GM12872 (cell line): ENCODE results near the gene BIRC5.

ENCODE experiments used
- CTCF ChIP-seq: IDR thresholded peaks from 3 replicates; pipeline ENCODE4 v1.5.1; 2011; ENCODE audit warnings: low read depth, mild to moderate bottlenecking, low read length, moderate library complexity; ENCODE audit not compliant: insufficient read depth

BIRC5 gene

DNA sequence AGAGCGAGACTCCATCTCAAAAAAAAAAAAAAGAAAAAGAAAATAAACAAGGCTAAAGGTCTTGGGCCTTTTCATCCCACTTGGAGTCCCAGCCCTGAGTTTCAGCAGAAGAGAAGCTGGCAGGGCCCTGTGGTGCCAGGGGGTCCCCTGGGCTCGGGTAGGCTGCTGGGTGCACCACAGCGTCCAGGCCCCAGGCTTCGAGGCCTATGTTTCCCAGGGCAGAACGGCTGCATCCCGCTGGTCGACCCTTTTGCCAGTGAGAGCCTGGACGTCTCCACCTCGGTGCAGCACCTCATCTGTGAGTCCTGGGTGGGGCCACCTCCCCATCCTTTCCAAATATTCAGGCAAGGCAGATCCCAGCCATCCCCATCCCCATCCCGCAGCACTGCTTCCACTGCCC, 19.6 kb downstream of the BIRC5 start:
- no peak for TF ChIP-seq CTCF

DNA sequence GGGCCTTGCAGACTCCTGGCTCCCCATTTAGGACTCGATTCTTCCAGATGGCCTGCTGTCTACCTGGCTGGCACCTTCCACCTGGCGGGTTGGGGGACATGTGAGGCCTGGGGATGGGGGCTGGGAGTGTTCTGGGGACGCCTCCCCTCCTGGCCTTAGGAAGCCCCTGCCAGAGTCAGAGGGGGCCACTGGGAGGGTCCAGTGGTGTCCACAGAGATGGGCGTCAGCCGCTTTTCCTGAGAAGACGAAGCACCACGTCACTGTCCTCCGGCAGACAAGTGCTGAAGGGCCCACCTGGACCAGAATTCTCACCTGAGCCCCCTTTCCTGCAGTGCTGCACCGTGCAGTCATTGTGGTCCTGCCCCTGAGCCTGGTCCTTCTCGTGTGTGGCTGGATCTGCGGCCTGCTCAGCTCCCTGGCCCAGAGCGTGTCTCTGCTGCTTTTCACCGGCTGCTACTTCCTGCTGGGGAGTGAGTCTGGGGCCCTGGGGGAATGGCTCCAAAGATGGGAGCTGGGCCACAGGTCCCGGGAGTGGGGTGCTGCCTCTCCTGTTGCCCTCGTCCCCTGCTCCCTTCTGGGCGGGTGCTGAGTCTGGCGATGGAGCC, 20.3 kb downstream of the BIRC5 start:
- TF ChIP-seq CTCF = no peak

DNA sequence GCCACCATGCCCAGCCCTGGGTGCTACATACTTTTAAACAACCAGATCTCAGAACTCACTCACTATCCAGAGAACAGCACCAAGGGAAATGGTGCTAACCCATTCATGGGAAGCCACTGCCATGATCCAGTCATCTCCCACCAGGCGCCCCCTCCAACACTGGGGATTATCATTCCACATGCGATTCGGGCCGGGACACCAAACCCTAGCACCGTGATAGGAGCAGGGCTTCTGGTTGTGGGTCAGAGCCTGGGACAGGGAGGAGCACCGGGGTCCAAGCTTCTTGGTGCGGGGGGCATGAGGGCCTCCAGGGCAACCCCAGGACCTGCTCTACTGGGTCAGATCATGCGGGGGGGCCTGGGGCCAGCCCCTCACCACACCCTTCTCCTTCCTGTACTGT, 21.8 kb downstream of the BIRC5 start:
- TF ChIP-seq CTCF = no peak

- TF ChIP-seq CTCF = no peak
Measured at GRCh38 chr17:78236362-78237127, 22.5 kb downstream of the BIRC5 start.

- TF ChIP-seq CTCF = no peak
Measured at GRCh38 chr17:78237401-78238012, 23.5 kb downstream of the BIRC5 start.

- TF ChIP-seq CTCF = no peak
Measured at GRCh38 chr17:78238823-78239488, 24.9 kb downstream of the BIRC5 start.

DNA sequence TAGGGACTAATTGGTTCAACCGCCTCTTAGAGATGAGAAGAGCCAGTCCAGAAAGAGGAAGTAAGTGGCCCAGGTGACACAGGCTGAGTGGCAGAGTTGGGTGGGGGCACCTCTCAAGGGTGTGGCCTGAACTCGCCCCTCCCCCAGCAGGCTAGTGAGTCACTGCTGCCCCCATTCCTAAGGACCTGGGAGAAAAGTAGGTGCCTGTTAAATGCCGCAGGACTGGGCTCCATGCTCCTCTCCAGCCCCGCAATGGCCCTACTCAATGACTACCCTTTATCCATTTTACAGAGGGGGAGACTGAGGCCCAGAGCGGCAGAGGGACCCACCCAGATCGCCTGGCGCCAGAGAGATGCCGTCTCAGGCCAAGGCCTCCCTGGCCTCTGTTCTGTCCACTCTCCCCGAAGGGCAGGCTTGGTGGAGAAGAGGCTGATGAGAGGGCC, 25.5 kb downstream of the BIRC5 start:
- no peak for TF ChIP-seq CTCF
